Activated effector memory CD4-positive, alpha-beta T cell treated with anti-CD3 and anti-CD28 coated beads, Interleukin-2, amount 50 U/mL, for 16 hours (primary cell): ENCODE data around the gene ZDHHC3.

Experiments used
- DNase-seq: peaks from one replicate; pipeline ENCODE4 v3.0.0-alpha.2; 2020

ZDHHC3 gene

DNA sequence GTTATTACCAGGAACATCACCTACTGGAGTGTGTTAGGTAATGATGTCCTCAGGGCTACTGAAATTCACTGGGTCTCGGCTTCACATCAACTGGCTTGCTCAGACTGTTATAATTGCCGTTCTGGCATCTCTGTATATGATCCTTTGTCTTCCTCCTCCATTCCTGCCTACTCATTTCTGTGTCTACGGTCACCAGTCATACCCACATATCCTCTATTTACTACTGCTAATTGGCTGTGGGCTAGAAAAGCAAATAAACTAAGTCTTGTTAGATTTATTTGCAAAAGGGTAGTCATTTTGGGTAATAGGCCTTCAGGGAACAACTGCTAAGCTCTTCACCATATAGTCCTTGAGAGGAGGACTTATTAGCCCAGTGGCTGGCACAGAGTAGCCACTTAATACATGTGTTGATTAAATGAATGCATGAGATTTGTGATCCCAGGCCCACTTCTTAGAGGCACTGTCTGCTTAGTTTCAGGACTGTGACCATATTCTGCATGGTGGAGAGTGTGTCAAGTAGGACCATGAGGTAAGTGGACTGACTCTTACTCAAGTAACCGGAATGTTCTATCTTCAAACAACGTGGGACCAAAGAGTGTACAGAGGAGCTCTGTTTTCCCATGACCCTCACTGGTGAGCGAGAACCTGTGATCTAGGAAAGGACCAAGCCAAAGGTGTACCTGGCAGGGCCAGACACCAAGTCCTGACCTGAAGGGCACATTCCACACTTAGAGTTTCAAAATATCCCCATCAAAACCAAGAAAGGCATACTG, 13.2 kb downstream of the ZDHHC3 start:
- peak; percentile 4 for DNase-seq

- no peak for DNase-seq
These were observed 14.1 kb downstream of the ZDHHC3 start for GRCh38 chr3:44961888-44962287.

DNA sequence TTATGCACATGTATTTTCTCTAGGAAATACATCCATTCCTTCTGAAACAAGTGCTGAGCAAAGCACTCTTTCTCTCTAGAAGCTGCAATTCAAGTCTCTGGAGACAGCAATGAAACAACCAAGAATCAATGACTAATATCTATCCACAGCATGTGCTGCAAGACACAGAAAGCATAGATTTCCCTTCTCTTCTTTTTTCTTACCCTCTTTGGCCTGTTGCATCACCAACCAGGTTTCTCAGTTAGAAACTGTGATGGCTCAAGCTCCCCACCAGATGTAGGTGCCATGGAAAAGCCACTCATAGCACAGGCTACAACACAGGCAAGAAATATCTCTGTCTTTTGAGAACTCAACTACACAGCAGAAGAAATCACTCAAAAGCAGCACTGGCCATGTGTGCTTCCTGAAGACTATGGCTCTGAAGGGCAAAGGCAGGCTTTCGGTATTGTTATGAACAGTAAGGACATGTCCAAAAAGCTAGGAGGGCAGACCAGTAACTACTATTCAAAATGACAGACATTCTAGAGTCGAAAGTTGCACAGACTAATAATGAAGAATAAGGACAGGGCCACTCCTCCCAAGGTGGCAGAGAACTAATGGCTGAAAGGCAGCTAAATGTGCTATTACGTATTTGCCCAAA, 15.5 kb downstream of the ZDHHC3 start:
- peak; percentile 5 for DNase-seq

DNA sequence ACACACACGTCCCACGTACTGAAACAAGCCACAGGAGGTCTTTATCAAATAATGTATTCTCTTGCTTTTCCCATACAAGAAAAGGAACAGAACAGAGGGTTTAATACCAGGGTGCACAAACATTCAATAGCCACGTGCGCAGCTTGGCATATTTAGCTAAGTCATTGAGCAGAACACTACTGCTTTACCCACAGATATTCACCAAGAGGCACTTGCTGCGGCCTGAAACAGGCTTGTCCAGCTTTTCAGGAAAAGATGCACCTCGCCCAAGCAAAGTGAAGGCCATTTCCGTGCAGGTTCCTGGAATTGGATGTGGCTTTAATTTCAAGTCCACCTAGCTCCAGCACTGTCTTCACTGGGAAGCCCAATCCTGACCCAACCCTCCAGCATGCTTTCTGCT, 17.6 kb downstream of the ZDHHC3 start:
- DNase-seq = peak; percentile 9

DNA sequence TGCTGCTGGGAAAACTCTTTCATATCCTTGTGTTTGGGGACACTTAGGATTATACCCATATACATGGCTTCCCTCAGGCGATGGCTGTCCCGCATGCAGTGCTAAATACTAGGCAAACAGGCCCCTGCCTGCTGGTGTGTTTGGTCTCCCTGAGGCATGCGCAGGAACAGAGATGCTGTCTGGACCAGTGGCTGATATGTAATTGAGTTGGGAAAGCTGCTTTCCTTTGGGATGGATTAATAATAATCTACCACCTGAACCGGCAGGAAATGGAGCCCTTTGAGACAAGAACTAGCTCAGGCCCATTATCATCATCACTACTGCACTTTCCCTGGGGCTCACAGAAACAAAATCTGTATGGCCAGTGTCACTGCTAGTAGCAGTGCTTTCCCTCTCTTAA, 18.0 kb downstream of the ZDHHC3 start:
- peak; percentile 24 for DNase-seq

DNA sequence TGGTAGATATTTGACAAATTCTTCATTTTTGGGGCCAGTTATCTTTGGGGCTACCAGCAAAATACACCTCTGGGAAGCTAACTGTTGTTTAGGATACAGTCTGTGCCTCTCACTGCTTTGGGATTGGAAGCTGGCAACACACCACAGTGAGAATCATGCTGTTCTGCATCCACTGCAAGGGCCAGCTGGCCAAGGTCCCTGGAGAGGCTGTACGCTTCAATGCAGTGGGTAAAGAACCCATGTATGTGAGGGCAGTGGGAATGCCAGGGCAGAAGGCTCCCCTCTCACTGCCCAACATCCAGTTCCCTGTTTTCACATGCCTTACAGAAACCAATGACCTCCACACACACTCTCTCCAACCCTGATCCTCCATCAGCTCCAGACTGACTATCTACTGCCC, 20.1 kb downstream of the ZDHHC3 start:
- DNase-seq = peak; percentile 6

- DNase-seq = peak; percentile 34
These were observed 21.0 kb downstream of the ZDHHC3 start for GRCh38 chr3:44954962-44955361.

- no peak for DNase-seq
These were observed 21.7 kb downstream of the ZDHHC3 start for GRCh38 chr3:44954304-44954703.

DNA sequence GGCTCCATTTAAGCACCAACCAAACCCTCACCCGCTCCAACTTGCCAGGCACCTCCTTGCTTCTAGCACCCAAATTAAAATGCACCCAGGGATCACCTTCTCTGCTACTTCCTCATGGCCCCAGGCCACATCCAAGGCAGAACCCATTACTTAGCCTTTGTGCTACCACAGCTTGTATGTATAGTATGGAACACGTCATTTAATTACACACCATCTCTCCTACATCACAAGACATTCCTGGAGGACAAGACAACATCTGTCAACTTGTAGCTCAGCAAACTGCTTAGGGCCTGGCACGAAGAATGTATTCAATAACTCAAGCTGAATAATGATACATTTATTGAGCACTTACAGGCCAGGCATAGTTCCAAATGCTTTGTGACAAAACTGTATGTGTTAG, 23.3 kb downstream of the ZDHHC3 start:
- DNase-seq = no peak

- peak; percentile 8 for DNase-seq
These were observed 25.7 kb downstream of the ZDHHC3 start for GRCh38 chr3:44950275-44950734.

- peak; percentile 44 for DNase-seq
These were observed 26.2 kb downstream of the ZDHHC3 start for GRCh38 chr3:44949770-44950169.

GRCh38 chr3:44948239-44948638, 27.7 kb downstream of the ZDHHC3 start:
- peak; percentile 30 for DNase-seq

GRCh38 chr3:44942202-44942921, 33.6 kb downstream of the ZDHHC3 start:
- peak; percentile 33 for DNase-seq

- no peak for DNase-seq
These were observed 36.4 kb downstream of the ZDHHC3 start for GRCh38 chr3:44939581-44940036.

- peak; percentile 50 for DNase-seq
These were observed 42.7 kb downstream of the ZDHHC3 start for GRCh38 chr3:44932986-44933944.

DNA sequence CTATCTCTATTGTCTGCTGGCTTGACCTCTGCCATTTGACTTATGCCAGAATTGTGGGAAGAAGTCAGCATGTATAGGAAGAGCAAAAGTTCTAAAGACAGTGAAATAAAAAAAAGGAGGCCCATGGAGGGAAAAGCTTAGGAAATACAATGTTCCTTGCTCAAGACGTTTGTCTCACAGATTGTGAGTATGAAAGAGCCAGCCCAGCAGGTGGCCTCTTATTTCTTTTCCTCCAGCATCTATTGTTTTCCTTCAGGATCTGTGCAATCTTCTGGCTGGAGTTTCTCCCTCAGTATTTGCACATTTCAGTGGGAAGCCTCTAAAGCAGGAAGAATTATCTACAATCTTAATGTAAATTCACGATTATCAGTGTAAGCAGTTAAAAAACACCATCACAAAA, 43.7 kb downstream of the ZDHHC3 start:
- DNase-seq = no peak

DNA sequence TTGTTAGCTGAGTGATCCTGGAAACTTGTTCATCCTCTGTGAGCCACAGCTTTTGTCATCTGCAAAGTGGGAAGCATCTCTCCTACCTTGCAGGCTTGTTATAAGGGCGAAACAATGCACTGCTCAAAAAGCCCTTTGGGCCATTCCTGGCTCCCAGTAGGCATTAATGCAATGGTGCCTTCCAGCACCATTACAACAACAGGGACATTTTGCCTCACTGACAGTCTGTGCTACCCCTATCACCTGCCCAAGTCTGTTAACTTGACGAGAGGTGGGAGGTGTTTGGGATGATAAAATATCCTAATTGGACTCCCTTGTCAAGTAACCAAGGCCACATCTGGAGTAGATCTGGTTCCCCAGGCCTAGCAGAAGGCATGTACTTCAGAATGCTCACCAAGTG, 44.2 kb downstream of the ZDHHC3 start:
- DNase-seq = peak; percentile 12

- peak; percentile 25 for DNase-seq
These were observed 45.1 kb downstream of the ZDHHC3 start for GRCh38 chr3:44930911-44931310.

- peak; percentile 50 for DNase-seq
These were observed 46.2 kb downstream of the ZDHHC3 start for GRCh38 chr3:44929782-44930181.

DNA sequence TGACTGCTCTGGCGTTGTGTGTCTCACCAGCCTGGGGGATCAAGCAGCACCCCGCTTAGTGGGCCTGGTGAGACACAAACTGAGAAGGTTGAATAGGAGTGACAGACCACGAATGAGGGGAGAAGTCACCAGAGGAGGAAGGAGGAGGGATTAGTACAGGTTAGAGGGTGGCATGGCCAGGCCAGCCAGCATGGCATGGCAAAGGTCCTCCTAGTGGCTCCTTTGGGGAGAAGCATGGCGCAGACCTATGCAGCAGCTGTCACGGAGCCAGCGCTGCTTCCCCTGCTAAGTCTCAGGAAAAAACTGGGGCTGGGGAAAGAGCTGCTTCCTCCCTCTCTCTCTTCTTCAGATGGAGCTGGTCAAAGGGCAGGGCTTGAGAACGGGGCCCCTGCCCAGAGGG, 48.6 kb downstream of the ZDHHC3 start:
- peak; percentile 25 for DNase-seq

DNA sequence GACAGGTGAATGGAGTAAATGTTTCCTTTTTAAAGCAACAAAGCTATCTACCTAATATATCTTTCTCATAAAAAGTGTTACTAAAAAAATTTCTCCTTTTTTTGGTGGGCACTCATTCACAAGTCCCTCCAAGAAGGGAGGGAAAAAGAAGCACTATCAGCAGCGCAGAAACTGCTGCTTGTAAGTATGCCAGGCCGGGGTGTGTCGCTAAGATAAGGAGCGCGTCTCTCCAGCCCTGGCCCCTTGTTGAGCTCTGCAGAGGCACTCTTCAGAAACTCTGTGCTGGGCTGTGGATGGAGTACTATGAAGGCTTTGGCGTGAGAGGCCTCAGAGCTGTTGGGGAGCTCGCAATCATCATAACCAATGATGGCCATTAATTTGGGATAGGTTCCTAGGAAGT, 49.1 kb downstream of the ZDHHC3 start:
- peak; percentile 54 for DNase-seq

DNA sequence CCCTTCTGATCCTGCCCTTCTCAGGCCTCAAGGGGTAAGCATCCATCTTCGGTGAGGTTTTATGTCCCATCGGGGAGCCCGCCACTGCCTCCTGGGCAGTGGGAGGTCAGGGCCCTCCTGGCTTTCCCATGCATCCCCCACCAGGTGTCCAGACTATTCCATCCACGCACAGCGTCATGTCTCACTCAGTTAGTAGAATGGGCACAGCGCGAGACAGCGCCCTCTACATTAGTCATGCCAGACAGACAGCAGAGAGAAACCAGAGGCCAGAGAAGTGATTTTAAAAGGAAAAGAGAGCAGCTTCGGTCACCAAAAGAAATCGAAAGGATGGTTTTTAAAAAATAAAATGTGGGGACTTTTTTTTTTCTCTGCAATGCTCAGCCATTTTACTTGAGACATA, 49.8 kb downstream of the ZDHHC3 start:
- DNase-seq = peak; percentile 47
